CD4-positive, alpha-beta memory T cell (primary cell): ENCODE measurements around the gene RPL27A. TPM values are rescaled to one million over a fixed set of nuclear protein-coding genes. Genes with fewer than 3 reads are reported as not detected.

ENCODE experiments used
- CTCF ChIA-PET: fragments of 350-600 bp; sonication (Branson Sonifier 250); formaldehyde crosslinking; loops from one replicate; lab custom pipeline; 2021; ENCODE audit warnings: inconsistent platforms; ENCODE audit not compliant: partially characterized antibody; lab: Charles Lee
- POLR2A ChIA-PET: fragments of 350-600 bp; sonication (Branson Sonifier 250); formaldehyde crosslinking; loops from one replicate; lab custom pipeline; 2021; ENCODE audit not compliant: partially characterized antibody; lab: Charles Lee
- DNase-seq, 5 donors: peaks; one replicate each; pipeline versions ENCODE4 v3.0.0 to v3.0.0-alpha.2; 2020 to 2022; ENCODE audit warnings: mixed read lengths in 1 of 5
- H3K27ac ChIP-seq: one replicate; pipeline ENCODE4 v1.7.0; 2013; ENCODE audit warnings: low read depth, low read length
- H3K27me3 ChIP-seq: 2 replicates; pipeline ENCODE4 v1.7.0; 2013; ENCODE audit warnings: mild to moderate bottlenecking, low read length, moderate library complexity; ENCODE audit not compliant: insufficient read depth
- H3K36me3 ChIP-seq: 2 replicates; pipeline ENCODE4 v1.7.0; 2013; ENCODE audit warnings: mild to moderate bottlenecking, low read length, moderate library complexity; ENCODE audit not compliant: insufficient read depth
- H3K4me1 ChIP-seq: 2 replicates; pipeline ENCODE4 v1.7.0; 2013; ENCODE audit warnings: mild to moderate bottlenecking, low read length, moderate library complexity; ENCODE audit not compliant: insufficient read depth
- H3K4me3 ChIP-seq, 2 donors: one replicate each; pipeline ENCODE4 v1.7.0; 2013; ENCODE audit warnings: low read length in 2 of 2, mild to moderate bottlenecking in 1 of 2
- H3K9me3 ChIP-seq, 2 donors: one replicate each; pipeline ENCODE4 v1.7.0; 2013; ENCODE audit warnings: low read length in 2 of 2, control low read depth in 1 of 2; ENCODE audit not compliant: control insufficient read depth in 1 of 2
- H3K27ac Mint-ChIP-seq, 7 donors: one replicate each; pipeline ENCODE4 v1.8.0; 2020 to 2021; ENCODE audit warnings: mixed read lengths in 7 of 7, mild to moderate bottlenecking in 6 of 7, inconsistent platforms in 3 of 7, moderate library complexity in 3 of 7
- H3K27me3 Mint-ChIP-seq, 2 donors: one replicate each; pipeline ENCODE4 v1.8.0; 2020 to 2021; ENCODE audit warnings: mixed read lengths in 2 of 2
- H3K36me3 Mint-ChIP-seq, 2 donors: one replicate each; pipeline ENCODE4 v1.8.0; 2020 to 2021; ENCODE audit warnings: mixed read lengths in 2 of 2, inconsistent platforms in 1 of 2, mild to moderate bottlenecking in 1 of 2
- H3K4me1 Mint-ChIP-seq, 4 donors: one replicate each; pipeline ENCODE4 v1.8.0; 2020 to 2021; ENCODE audit warnings: mixed read lengths in 4 of 4, mild to moderate bottlenecking in 1 of 4
- H3K4me3 Mint-ChIP-seq, 8 donors: one replicate each; pipeline ENCODE4 v1.8.0; 2020 to 2021; ENCODE audit warnings: mixed read lengths in 8 of 8, mild to moderate bottlenecking in 7 of 8, moderate library complexity in 6 of 8, inconsistent platforms in 3 of 8
- H3K9me3 Mint-ChIP-seq, 8 donors: one replicate each; pipeline ENCODE4 v1.8.0; 2020 to 2021; ENCODE audit warnings: mixed read lengths in 8 of 8, mild to moderate bottlenecking in 5 of 8, inconsistent platforms in 3 of 8, moderate library complexity in 1 of 8
- intact Hi-C: fragments of 100-400 bp; cut with micrococcal nuclease; formaldehyde crosslinking; loops from one replicate; pipeline ENCODE4 v1.15.1; 2023
- polyA plus RNA-seq, 2 donors: library from polyadenylated mRNA; unstranded; fragments of 300-500 nt; fragmentation: Illumina TruSeq; gene quantifications; one replicate each; pipeline ENCODE4 v1.2.3, GENCODE V29; 2021
- total RNA-seq, 2 experiments: library from RNA; stranded (reverse); gene quantifications; one replicate each; pipeline ENCODE4 v1.2.3, GENCODE V29; 2021

RPL27A gene
- total and polyA plus RNA-seq, 4 experiments from 2014 or later = 1,456 to 3,736 (median 2,555) TPM

DNA sequence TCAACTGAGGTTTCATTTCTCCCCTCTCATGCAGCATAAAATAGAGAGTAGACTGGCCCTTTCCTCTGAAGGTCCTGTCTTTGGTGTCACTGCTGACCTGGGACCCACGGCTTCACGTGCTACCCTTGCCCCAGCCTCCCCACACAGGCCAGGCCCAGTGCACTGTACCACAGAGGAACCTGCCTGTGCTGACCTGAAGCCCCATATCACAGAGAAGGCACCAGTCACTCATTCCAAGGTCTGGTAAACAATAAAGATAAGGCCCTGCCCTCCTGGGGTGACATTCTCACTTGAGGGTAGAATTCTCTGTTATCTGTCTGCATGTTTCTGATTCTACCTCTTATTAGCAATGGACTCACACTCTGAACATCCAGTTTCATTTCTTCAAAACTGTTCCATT is 51.3 kb downstream of the RPL27A start:
- no peaks in the 10 kb centered on the region for H3K4me1 Mint-ChIP-seq
- intact Hi-C loops = no loop called here
- DNase-seq = no peak
- no peak overlapping the region for H3K4me3 Mint-ChIP-seq
- Histone ChIP-seq H3K27ac (no peak overlapping the region), H3K9me3 (no peaks in the 10 kb centered on the region), H3K36me3 (no peaks in the 10 kb centered on the region), H3K4me3 (no peak overlapping the region), H3K27me3 (no peaks in the 10 kb centered on the region), H3K4me1 (no peaks in the 10 kb centered on the region)
- H3K27ac Mint-ChIP-seq = no peak overlapping the region
- POLR2A ChIA-PET = no interaction called here
- H3K27me3 Mint-ChIP-seq = no peaks in the 10 kb centered on the region
- CTCF ChIA-PET = no interaction called here
- no peaks in the 10 kb centered on the region for H3K9me3 Mint-ChIP-seq
- no peaks in the 10 kb centered on the region for H3K36me3 Mint-ChIP-seq

DNA sequence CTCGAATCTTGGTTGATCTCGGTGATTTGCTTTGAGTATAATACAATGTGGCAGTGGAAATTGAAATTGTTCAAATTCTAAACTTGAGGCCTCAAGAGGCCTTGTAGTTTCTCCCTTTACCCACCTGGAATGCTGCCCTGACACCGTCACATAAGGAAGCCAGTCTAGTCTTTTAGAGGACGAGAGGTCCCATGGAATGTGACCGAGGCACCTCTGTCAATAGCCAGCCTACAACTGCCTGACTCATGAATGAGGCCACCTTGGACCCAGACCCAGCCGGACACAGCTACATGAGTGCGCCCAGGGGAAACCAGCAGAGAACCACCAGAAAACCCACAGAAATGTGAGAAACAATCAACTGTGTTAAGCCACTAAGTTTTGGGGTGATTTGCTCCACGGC is 52.5 kb downstream of the RPL27A start:
- Histone ChIP-seq H3K27me3 (no peaks in the 10 kb centered on the region), H3K9me3 (no peaks in the 10 kb centered on the region), H3K4me1 (no peaks in the 10 kb centered on the region), H3K36me3 (no peaks in the 10 kb centered on the region), H3K27ac (no peak overlapping the region), H3K4me3 (no peak overlapping the region)
- ChIA-PET POLR2A (no interaction called here), CTCF (interaction anchor here (0.6 kb wide), 1 partner anchor 12 kb away, joined by 3 read pairs; no protein-coding TSS in a partner anchor)
- no peak for DNase-seq
- intact Hi-C loops = no loop called here
- H3K27me3 Mint-ChIP-seq = no peaks in the 10 kb centered on the region
- no peaks in the 10 kb centered on the region for H3K9me3 Mint-ChIP-seq
- H3K36me3 Mint-ChIP-seq = no peaks in the 10 kb centered on the region
- no peaks in the 10 kb centered on the region for H3K4me1 Mint-ChIP-seq
- H3K27ac Mint-ChIP-seq = no peak overlapping the region
- H3K4me3 Mint-ChIP-seq = no peak overlapping the region

DNA sequence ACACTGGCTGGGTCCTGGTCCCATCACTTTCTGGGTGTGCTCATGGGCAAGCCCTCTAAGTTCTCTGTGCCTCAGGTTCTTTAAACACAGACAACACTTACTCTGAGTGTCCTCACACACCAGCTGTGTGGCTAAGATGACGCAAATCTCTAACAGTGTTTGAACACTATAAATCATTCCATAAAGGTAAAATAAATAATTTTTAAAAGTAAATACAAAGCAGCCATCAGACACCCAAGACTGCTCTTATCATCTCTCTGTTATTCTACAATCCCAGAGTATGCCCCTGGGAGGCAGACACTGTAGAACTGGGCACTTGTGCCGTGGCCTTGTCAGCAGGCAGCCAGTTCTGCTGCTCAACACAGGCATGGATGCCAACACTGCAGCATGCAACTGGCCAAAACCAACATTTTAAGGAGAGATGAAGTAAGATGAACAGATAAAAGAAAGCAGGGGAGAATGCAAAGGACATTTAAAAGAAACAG is 56.8 kb downstream of the RPL27A start:
- ChIA-PET CTCF (no interaction called here), POLR2A (no interaction called here)
- no peaks in the 10 kb centered on the region for H3K9me3 Mint-ChIP-seq
- no peak overlapping the region for H3K4me3 Mint-ChIP-seq
- DNase-seq = no peak
- Histone ChIP-seq H3K27ac (no peak overlapping the region), H3K27me3 (no peaks in the 10 kb centered on the region), H3K36me3 (no peaks in the 10 kb centered on the region), H3K4me3 (no peak overlapping the region), H3K4me1 (no peaks in the 10 kb centered on the region), H3K9me3 (no peaks in the 10 kb centered on the region)
- no peaks in the 10 kb centered on the region for H3K36me3 Mint-ChIP-seq
- intact Hi-C loops = no loop called here
- no peaks in the 10 kb centered on the region for H3K4me1 Mint-ChIP-seq
- H3K27me3 Mint-ChIP-seq = no peaks in the 10 kb centered on the region
- no peak overlapping the region for H3K27ac Mint-ChIP-seq

Other genes starting within 250 kb of the RPL27A start
- gene STK33, start 88.6 kb upstream of the RPL27A start, total RNA-seq = not detected
- not detected for gene STK33, start 88.6 kb upstream of the RPL27A start, polyA plus RNA-seq
- 10 to 100 TPM; 25.0 to 31.3 TPM for gene TRIM66, start 127 bp upstream of the RPL27A start, total RNA-seq
- under 1 TPM in 1 of 2 donors, not detected in 1; 0.67 TPM for gene TRIM66, start 127 bp upstream of the RPL27A start, polyA plus RNA-seq
- 10 to 100 TPM; 13.3 to 14.5 TPM for gene AKIP1, start 228.4 kb downstream of the RPL27A start, total RNA-seq
- gene AKIP1, start 228.4 kb downstream of the RPL27A start, polyA plus RNA-seq = 10 to 100 TPM; 16.5 to 20.2 TPM